ENCODE measurements around the gene RALGPS1. TPM values are rescaled to one million over a fixed set of nuclear protein-coding genes. Genes with fewer than 3 reads are reported as not detected.

The RALGPS1 gene
- total and polyA plus RNA-seq, 2 of the 8 experiments (the other 6 are each of a cell fraction or from before 2014, with no cell fraction given), result 20.0 to 23.5 TPM

DNA sequence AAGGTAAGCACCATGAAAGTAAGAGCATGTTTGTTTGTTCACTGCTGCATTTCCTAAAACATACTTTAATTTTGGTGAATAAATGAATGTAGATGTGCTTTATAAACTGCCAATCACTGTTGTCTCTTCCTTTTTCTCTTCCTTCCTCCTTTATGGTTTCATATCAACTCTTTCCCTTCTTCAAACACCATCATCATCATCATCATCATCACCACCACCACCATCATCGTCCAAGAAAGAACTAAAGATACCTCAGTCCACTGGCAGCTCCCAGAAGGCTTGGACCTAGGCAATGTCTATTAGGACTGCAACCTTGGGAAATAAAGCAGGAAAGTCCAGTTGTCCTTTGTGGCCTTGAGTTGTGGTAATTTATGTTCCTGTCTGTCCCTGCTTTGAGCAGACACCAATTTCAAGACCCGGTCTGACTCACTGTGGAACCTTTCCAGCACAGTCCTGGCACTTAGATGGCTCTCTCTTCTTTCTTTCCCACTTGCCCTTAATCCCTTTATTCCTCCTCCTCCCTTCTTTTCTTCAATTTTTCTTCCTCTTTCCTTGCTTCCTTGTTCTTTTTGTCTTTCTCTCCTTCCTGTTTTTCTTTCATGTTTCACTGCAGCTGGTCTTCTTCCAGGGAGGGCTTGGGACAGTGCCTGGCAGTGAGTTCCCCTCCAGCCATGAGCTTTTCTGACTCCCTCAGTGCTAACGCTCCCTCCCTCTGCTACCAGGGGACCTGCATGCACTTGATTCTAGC lies 108.5 kb downstream of the RALGPS1 start (continued):
- TF ChIP-seq EP300 (IDR thresholded peaks at IDR 0.05; ENCODE audit: borderline replicate concordance in 1 of 2, low read depth in 2 of 2, low read length in 2 of 2), result no peak
- no peak for TF ChIP-seq POLR2AphosphoS5 (IDR thresholded peaks at IDR 0.05; ENCODE audit: low read depth, low read length)
- TF ChIP-seq KDM4A (IDR thresholded peaks at IDR 0.05; ENCODE audit: low read depth, low read length, severe bottlenecking), result no peak

Measured in H1 (cell line).